ENCODE data around the gene KIF4B.

GRCh38 chr5:155053501-155053900 lies 39.9 kb downstream of the KIF4B start:
- TF ChIP-seq ZNF274 (IDR thresholded peaks at IDR 0.05; ENCODE audit: low read depth, low read length), result no peak
- no peak for TF ChIP-seq YY1 (IDR thresholded peaks at IDR 0.05; ENCODE audit: insufficient read depth, insufficient read length)

All from NT2/D1 (cell line).